ENCODE measurements around the gene GBF1.

DNA sequence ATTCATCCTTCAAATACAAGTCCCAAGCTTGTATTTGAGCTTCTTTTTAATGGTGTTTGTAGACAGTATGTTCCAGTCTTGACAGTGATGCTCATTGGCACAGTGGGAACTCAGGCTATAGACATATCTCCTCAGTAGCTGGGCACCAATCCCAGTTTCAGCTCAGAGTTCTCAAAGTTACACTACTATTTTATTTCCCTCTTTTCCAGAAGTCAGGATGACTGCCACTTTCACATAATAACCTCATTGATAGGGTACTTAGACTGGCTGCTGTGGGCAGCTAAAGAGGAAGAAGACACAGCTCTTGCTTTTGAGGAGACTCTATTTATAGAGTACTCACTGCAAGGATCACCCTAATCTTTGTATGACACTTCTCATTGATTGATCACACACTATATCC, 2.4 kb downstream of the GBF1 start:
- TF ChIP-seq ELK1 (IDR thresholded peaks at IDR 0.05; ENCODE audit: low read depth, low read length) (no peak), EP300 (IDR thresholded peaks at IDR 0.05; ENCODE audit: borderline replicate concordance in 1 of 2, control insufficient read depth in 1 of 2, low read depth in 2 of 2, low read length in 2 of 2) (no peak), SUZ12 (IDR thresholded peaks at IDR 0.05; ENCODE audit: unreplicated experiment) (no peak), MYB (IDR thresholded peaks at IDR 0.05; ENCODE audit: borderline replicate concordance, low read depth, low read length) (no peak)

Data from GM12878 (cell line).